Measurements from ENCODE around the gene NEUROD2. TPM values are rescaled to one million over a fixed set of nuclear protein-coding genes. Genes with fewer than 3 reads are reported as not detected.

Gene NEUROD2
- total RNA-seq, 6 donors from 2014 or later = not detected

DNA sequence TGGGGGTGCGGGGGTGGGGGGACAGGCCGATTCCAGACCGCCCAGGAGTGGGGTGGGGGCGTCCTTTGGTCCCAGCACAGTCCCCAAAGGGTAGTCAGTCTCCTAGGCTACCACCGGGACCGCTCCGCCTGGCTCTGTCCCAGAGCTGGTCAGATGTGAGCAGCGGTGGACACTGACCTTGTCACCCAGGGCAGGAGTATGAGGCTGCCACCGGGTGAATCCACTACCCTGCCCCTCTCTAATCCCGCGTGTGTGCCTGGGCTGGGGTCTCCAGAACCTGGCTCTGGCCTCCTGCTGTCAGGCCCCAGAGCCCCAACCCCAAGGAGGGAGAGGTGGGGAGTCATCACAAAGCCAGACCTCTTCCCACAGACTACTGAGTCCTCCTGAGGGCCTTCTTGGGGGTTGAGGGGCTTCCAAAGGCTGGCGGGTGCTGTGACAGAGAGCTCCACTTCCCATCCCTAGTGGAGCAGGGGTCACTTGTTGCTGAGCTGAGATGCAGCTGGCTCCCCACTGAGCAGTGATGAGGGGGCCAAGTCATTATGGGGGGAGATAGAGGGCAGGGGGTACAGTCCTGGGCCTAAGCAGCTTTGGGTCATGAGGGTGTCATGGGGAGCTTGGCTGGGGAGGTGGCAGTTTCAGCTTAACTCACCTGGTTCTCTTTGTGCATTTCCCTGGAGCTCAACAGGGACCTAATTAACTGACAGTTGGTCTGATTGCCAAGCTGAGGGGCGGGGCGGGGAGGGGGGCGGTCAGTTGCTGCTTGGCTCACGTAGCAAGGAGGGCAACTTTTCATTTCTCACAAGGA, 20.2 kb upstream of the NEUROD2 start:
- H3K9me3 ChIP-seq = no peaks in the 10 kb centered on the region
- no peak for TF ChIP-seq POLR2A (IDR thresholded peaks at IDR 0.05)
- TF ChIP-seq CTCF (IDR thresholded peaks at IDR 0.05) = no peak
- ATAC-seq (ENCODE audit: low FRiP score in 2 of 2) (no peak), DNase-seq (peak in 1 of 2 donors; percentile 34)
- H3K36me3 ChIP-seq = no peaks in the 10 kb centered on the region
- H3K27ac ChIP-seq = peak overlapping the region in 3 of 4 donors; percentile 3 to 77 (median 70)
- peak overlapping the region in 3 of 4 donors; percentile 43 to 53 (median 44) for H3K4me3 ChIP-seq
- 48 to 89% methylated on average over 5 to 15 of the region's 16 CpGs for whole genome bisulfite sequencing, 2 donors
- H3K4me1 ChIP-seq = peaks cover 11 to 45% (median 30%) of the 10 kb centered on the region in 4 donors
- H3K27me3 ChIP-seq = peaks cover 4 to 17% (median 14%) of the 10 kb centered on the region in 4 donors

GRCh38 chr17:39627047-39627711, 19.5 kb upstream of the NEUROD2 start:
- H3K9me3 ChIP-seq = no peaks in the 10 kb centered on the region
- TF ChIP-seq CTCF (IDR thresholded peaks at IDR 0.05) (no peak), POLR2A (IDR thresholded peaks at IDR 0.05) (peak in 1 of 4 donors; percentile 6)
- H3K4me3 ChIP-seq = peak overlapping the region in 3 of 4 donors; percentile 43 to 53 (median 44)
- peaks cover 4 to 17% (median 14%) of the 10 kb centered on the region in 4 donors for H3K27me3 ChIP-seq
- peak overlapping the region in 3 of 4 donors; percentile 3 to 77 (median 70) for H3K27ac ChIP-seq
- no peaks in the 10 kb centered on the region for H3K36me3 ChIP-seq
- DNase-seq = peak in 1 of 2 donors; percentile 84
- ATAC-seq (ENCODE audit: low FRiP score in 2 of 2) = no peak
- peaks cover 11 to 45% (median 32%) of the 10 kb centered on the region in 4 donors for H3K4me1 ChIP-seq
- 3 to 14% methylated on average over 15 to 33 of the region's 72 CpGs for WGBS, 2 donors

DNA sequence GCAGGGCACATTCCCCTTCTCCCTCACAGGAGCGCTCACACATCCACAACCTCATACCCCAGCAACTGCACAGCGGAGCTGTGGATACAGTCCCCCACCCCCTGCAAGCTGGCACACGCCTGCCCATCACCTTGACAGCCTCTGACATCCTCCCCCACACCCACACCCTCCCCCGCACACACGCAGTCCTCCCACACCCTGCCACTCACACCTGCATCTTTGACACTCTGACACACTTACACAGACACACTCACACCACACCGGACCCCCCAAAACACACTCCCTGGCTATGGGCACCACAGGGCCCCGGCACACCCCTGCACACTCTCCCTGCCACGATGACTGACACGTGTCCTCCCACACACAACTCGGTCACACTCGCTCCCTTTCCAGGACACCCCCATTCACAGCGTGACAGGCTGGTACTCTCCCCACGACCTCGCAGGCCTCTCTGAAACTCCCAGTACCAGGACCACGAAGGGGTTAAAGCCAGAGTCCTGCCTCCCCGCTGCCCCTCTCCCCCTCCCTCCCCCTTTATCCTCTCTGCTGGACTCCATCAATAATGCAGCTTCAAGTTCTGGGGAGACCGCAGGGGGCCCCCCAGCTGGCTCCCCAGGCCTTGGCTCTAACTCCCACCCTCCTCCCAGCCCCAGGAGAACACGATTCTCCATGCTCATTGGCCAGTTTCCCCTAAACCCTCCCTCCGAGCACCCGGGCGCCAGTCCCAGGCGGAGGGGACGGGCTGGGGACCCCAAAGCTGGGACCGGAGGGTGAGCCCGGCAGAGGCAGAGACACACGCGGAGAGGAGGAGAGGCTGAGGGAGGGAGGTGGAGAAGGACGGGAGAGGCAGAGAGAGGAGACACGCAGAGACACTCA, 18.7 kb upstream of the NEUROD2 start, which contains the start of gene PPP1R1B:
Gene PPP1R1B, plus strand, starts transcription at position 782 of the 876 bp plus-strand sequence. CDS start 441 bp downstream, outside the sequence.
- DNase-seq (no peak), ATAC-seq (ENCODE audit: low FRiP score in 2 of 2) (no peak)
- 22 to 29% methylated on average over 24 to 28 of the region's 29 CpGs for WGBS, 2 donors
- H3K27me3 ChIP-seq = peaks cover 4 to 17% (median 14%) of the 10 kb centered on the region in 4 donors
- no peaks in the 10 kb centered on the region for H3K9me3 ChIP-seq
- no peaks in the 10 kb centered on the region for H3K36me3 ChIP-seq
- peaks cover 11 to 48% (median 31%) of the 10 kb centered on the region in 4 donors for H3K4me1 ChIP-seq
- peak within 1 kb of the TSS in 3 of 4 donors; percentile 3 to 77 (median 70) for H3K27ac ChIP-seq
- no peak for TF ChIP-seq EP300 (IDR thresholded peaks at IDR 0.05)
- TF ChIP-seq POLR2AphosphoS5 (IDR thresholded peaks at IDR 0.05) = no peak
- peak in 1 of 4 donors; percentile 8 for TF ChIP-seq POLR2A (IDR thresholded peaks at IDR 0.05)
- no peak for TF ChIP-seq CTCF (IDR thresholded peaks at IDR 0.05)
- peak within 1 kb of the TSS in 3 of 4 donors; percentile 43 to 53 (median 44) for H3K4me3 ChIP-seq

GRCh38 chr17:39625198-39625785, 17.6 kb upstream of the NEUROD2 start:
- no peak for ATAC-seq (ENCODE audit: low FRiP score in 2 of 2)
- peaks cover 11 to 43% (median 30%) of the 10 kb centered on the region in 4 donors for H3K4me1 ChIP-seq
- DNase-seq = no peak
- H3K27me3 ChIP-seq = peaks cover 4 to 17% (median 14%) of the 10 kb centered on the region in 4 donors
- H3K4me3 ChIP-seq = no peak overlapping the region
- 65 to 84% methylated on average over 4 to 5 of the region's 5 CpGs for WGBS, 2 donors
- no peak overlapping the region for H3K27ac ChIP-seq
- H3K9me3 ChIP-seq = no peaks in the 10 kb centered on the region
- TF ChIP-seq CTCF (IDR thresholded peaks at IDR 0.05) = no peak
- TF ChIP-seq POLR2AphosphoS5 (IDR thresholded peaks at IDR 0.05) = no peak
- no peak for TF ChIP-seq EP300 (IDR thresholded peaks at IDR 0.05)
- TF ChIP-seq POLR2A (IDR thresholded peaks at IDR 0.05) = no peak
- no peaks in the 10 kb centered on the region for H3K36me3 ChIP-seq
